Measurements from ENCODE around the gene USP15.
A peak's percentile ranks its signal among the peaks of the same experiment; 100 is the strongest.

Gene USP15

DNA sequence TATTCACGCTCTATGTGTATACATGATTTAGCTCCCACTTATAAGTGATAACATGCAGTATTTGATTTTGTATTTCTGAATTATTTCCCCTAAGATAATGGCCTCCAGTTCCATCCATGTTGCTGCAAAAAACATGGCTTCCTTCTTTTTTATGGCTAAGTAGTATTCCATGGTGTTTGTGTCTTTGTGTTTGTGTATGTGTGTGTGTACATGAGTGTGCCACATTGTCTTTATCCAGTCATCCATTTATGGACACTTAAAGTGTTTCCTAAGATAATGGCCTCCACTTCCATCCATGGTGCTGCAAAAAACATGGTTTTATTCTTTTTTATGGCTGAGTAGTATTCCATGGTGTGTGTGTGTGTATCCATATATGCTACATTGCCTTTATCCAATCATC lies 25.1 kb downstream of the USP15 start:
- DNase-seq, result no peak

DNA sequence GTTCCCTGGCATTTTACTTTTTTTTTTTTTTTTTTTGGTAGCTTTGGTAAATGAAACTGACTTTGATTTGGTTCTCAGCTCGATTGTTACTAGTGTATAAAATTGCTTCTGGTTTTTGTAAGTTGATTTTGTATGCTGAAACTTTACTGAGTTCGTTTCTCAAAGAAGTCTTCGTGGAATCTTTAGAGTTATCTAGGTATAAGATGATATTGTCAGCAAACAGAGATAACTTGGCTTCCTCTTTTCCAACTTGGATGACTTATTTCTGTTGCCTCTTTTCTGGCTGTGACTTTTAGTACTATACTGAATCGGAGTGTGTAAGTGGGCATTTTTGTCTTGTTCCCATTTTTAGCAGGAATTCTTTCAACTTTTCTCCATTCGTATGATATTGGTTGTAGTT lies 28.1 kb downstream of the USP15 start:
- DNase-seq, result no peak

DNA sequence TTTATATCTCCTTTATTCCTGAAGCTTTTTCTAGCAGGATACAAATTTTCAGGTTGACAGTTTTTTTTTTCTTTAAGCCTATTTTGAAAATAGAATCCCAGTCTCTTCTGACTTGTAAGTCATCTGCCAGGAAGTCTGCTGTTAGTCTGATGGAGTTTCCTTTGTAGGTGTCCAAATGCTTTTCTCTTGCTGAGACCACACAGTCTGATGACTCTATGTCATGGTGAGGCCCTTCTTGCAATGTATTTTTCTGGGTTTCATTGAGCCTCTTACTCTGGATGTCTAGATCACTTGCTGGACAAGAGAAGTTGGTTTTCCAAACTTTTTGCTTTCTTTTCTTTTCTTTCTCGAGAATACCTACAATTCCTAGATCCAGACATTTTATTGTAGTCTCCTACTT lies 30.6 kb downstream of the USP15 start:
- no peak for DNase-seq

DNA sequence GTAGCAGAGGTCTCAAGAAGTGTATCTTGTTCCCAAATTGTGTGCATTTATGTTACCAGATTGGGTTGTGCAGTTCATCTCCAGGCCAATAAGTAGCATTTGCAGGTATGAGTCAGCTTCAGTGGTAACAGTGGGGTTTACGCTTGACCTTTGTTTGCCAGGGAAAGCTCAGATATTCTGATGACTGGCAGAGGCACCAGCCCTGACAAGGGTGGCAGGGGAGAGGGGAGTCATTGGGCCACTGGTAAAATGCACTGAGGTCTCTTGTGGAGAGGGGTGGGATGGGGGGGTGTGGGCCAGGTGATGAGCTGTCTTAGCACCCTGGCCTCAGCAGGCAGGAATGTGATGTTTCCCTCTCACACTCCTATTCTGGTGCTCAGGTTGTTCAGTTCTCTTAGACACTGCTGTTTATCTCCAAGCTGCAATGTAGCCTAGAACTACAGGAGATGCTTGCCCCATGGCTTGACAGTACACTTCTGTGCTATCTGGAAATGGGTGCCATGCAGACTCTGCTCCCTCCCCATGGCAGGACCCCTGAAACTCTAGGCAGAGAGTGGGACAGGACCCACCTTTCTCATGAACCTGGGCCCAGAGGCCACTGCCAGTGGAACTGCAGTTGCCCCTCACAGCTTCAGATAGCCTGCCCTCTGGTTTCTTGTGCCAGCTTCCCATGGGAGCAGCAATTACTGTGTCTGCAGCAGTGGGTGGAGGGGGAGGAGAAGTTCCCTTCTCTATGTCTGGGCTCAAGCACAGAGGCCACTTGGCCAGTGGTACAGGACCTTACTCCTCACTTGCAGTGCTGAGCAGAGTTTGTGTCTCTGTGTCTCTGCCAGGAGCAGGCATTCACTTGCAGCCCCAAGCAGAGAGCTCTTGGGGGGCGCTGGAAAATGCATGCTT lies 31.9 kb downstream of the USP15 start:
- peak; percentile 6 to 20 for DNase-seq

DNA sequence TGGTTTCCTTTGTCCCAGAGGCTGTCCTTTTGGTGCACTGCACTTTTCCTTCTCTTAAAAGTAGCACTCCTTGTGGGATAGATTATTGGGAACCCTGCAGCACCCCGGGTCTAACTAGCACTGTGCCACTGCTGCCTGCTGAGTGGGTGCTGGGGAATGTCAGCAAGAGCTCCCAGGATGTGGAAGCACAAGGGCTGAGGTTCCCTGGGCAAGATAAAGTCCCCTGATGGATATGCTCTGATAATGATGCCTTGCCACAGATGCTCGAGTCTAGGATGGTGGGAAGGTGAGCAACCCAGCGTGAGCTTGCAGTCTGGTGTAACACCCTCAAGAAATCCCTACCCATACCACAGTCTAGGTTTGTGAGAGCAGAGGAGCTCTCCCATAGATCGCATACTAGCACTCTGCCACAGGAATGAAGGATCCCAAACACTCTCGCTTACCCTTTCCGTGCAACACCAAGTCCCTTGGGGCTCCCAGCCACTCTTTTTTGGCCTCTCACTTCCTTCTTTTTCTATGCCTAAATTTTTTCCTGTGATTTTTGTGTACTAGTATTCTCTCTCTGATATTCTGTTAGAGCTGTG lies 32.6 kb downstream of the USP15 start:
- DNase-seq, result no peak

DNA sequence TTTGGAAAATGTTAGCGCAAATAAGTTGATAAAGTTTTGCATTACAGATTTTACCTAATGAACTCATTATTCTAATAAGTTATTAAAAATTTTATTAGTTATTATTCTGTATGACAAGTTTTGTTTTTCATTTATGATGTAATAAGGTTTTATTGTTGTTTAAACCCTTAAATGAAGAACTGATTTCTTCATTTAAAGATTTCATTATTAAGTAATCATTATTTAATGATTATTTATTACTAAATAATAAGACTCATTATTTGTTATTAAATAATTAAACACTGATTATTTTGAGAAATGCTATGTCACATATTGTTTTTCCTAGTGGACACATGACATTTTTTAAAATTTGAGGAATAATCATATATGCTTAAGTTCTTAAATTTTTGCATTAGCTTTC lies 34.2 kb downstream of the USP15 start:
- DNase-seq, result no peak

- DNase-seq, result no peak
These were observed 35.8 kb downstream of the USP15 start for GRCh38 chr12:62296001-62296400.

DNA sequence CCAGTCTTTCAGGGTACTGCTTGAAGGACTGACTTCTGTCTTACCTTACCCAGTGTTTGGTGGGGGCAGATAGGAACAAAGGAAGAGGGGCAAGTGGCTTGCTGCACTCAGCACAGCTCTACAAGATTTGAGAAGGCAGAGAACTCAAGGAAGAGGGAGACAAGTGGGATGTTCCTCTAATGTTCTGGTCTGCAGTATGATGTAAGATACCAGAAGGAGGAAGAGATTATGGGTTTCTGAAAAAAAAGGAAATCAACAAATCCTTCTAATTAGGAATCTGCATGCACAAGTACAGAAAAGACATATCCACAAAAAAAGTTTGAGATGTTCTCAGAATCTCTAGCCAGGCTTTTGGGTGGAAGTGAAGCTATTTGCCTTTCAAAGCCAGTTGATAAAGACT lies 37.1 kb downstream of the USP15 start:
- no peak for DNase-seq

- no peak for DNase-seq
These were observed 39.4 kb downstream of the USP15 start for GRCh38 chr12:62299617-62300016.

GRCh38 chr12:62301080-62301798 lies 41.0 kb downstream of the USP15 start:
- no peak for DNase-seq

DNA sequence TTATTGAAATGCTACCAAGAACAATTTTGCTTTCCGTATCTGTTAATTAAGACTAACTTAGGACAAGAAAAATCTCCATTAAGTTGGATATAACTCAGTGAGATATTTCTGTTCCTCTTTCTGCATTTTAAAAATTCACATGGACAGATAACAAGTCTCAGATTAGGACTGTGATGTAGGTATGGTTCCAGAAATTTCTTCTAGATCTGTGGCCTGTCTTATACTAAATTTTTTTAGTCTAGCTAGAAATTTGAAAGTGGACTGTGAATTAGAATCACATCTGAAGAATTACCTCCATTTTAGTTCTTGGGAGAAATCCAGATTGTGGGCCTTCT lies 41.6 kb downstream of the USP15 start:
- DNase-seq, result no peak

GRCh38 chr12:62304560-62304959 lies 44.4 kb downstream of the USP15 start:
- DNase-seq, result no peak

DNA sequence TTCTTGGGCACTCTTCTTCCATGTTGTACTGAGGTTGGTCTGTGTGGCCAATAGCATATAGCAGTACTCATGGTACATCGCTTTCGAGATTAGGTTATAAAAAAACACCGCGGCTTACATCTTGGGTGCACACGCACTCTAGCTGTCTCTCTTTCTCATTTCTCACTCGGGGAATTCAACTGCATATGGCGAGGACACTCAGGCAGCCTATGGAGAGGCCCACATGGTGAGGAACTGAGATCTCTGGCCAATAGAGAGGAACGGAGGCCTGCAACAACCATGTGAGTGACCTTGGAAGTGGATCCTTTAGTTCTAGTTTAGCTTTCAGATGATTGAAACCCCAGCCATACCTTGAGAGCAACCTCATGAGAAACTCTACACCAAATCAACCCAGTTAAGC lies 45.6 kb downstream of the USP15 start:
- DNase-seq, result no peak

- no peak for DNase-seq
These were observed 46.6 kb downstream of the USP15 start for GRCh38 chr12:62306569-62307530.

DNA sequence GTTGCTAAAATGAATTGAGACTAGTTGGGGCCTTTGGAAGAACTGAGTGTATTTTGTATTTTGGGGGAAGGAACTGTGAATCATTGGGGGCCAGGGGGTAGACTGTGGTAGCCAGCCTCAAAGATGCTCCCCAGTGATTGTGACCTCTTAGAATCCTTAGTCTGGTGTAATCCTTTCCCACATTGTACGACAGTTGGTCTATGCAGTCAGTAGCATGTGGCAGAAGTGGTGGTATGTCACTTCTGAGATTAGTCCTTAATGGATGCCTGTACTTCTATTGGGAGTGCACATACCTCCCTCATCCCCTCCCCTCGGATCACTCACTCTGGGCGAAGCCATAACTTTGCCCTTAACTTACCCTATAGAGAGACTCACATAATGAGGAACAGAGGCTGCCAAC lies 48.0 kb downstream of the USP15 start:
- DNase-seq, result no peak

DNA sequence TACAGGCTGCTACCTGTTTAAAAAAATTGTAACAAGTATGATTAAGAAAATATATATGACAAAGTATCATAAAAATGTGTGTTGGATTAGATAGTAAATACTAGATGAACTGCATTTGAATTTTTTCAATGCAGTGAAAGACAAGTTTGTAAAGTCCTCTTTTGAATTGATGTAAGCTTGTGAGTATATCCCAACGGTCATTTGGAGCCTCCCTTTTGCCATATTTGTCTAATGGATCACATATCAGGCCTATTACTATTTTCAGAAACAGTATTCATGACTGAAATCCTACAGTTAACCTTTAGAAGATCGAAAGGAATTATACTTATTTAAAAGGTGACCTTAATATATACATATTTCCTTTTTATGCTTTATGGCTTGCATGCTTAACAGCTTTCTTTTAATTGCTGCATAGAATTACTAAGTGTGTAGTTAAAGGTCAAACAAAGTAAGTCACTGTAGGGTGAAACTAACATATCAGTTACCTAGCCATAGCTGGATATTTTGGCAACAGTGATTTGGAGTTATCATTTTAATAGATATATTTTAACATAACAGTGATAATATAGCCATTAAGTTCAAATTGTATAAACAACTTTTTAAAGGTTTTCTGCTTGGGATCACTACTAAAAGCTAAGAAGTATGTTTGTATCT lies 53.6 kb downstream of the USP15 start:
- no peak for DNase-seq

- DNase-seq, result no peak
These were observed 56.8 kb downstream of the USP15 start for GRCh38 chr12:62317017-62317416.

- DNase-seq, result no peak
These were observed 58.9 kb downstream of the USP15 start for GRCh38 chr12:62319058-62319457.

- DNase-seq, result no peak
These were observed 59.9 kb downstream of the USP15 start for GRCh38 chr12:62320054-62320453.

DNA sequence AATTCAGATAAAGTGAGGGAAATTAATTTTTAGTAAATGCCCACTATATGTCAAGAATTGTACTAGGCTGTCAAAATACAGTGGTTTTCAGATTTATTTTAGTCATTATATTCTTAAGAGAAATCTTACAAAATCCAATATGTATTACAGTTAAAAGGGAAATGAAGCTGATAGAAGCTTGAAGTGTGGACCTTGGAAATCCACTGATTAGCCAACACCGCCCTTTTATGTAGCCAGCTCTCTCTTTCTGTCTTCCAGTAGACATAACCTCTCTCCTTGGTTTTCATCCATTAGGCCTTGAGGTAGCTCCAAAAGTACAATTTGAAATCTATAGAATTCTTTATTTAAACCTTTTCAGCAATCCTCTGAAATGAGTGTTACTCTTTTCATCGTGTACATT lies 63.2 kb downstream of the USP15 start:
- DNase-seq, result no peak

DNA sequence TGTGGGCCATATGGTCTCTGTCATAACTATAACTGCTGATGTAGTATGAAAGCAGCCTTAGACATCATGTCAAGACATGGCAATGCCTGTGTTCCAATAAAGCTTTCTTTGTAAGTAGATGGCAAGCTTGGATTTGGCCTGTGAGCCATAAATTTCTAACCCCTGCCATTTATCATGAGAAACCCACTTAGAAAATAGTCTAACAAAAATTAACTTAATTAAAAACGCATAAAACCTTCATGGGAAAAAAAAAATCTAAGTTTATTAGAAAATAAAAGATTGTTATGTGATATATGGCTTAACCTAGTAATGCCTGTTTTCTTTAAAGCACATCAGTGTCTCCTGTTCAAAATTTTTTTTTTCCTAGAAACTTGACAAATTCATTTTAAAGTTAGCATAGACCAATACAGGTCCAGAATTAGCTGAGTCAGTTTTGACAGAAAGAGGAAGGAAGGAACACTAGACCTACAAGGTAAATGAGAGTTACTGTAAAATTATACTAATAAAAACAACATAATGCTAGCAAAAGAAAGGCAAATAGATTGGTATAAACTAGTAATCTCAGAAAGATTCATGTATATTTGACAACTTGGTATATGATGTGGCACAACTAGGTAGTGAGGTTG lies 68.2 kb downstream of the USP15 start:
- no peak for DNase-seq

GRCh38 chr12:62331306-62331705 lies 71.1 kb downstream of the USP15 start:
- DNase-seq, result no peak
